NOMO-1 treated with dmso at 0.1 percent for 144 hours (cell line): ENCODE data around the gene DNAH14.
"Not testable (repeated sequence)": the region's sequence is repeated elsewhere in the genome, so short reads cannot be mapped to it uniquely, and the experiment has no call there.

ENCODE experiments used
- DNase-seq: peaks from one replicate; lab custom pipeline; 2025; ENCODE audit not compliant: unreplicated experiment; lab: John Stamatoyannopoulos, UW

Gene DNAH14

DNA sequence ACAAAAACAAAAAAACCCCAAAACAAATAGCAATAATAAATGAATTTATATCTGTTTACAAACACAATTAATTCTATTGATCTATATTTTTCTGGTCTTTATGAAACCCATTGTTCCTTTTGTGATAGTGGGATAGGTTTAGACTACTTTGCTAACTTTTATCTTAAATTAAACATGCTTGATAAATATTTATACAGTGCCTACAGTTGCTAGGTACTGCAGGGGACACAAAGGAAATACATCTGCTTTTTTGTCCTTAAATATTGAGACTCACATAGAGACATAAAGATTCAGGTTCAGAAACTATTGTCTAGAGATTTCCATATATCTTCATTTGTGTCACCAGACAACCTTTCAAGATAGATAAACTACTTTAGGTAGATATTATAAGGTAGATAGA lies 8.5 kb upstream of the DNAH14 start:
- DNase-seq: no peak

- DNase-seq: no peak
Observed at GRCh38 chr1:224921354-224921753, 8.1 kb upstream of the DNAH14 start.

GRCh38 chr1:224922404-224923164 lies 6.9 kb upstream of the DNAH14 start:
- no peak for DNase-seq

DNA sequence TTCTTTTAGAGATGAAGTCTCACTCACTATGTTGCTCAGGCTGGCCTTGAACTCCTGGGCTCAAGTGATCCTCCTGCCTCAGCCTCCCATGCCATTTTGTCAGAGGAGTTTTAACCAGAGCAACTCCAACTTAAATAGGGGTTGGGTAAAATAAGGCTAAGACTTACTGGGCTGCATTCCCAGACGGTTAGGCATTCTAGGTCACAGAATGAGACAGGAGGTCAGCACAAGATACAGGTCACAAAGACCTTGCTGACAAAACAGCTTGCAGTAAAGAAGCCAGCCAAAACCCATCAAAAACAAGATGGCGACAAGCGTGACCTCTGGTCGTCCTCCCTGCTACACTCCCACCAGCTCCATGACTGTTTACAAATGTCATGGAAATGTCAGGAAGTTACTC lies 5.7 kb upstream of the DNAH14 start:
- no peak for DNase-seq

DNA sequence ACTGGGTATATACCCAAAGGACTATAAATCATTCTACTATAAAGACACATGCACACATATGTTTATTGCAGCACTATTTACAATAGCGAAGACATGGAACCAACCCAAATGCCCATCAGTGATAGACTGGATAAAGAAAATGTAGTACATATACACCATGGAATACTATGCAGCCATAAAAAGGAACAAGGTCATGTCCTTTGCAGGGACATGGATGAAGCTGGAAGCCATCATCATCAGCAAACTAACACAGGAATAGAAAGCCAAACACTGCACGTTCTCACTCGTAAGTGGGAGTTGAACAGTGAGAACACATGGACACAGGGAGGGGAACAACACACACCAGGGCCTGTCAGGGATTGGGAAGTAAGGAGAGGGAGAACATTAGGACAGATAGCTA lies 1.8 kb upstream of the DNAH14 start:
- not testable (repeated sequence) for DNase-seq

DNA sequence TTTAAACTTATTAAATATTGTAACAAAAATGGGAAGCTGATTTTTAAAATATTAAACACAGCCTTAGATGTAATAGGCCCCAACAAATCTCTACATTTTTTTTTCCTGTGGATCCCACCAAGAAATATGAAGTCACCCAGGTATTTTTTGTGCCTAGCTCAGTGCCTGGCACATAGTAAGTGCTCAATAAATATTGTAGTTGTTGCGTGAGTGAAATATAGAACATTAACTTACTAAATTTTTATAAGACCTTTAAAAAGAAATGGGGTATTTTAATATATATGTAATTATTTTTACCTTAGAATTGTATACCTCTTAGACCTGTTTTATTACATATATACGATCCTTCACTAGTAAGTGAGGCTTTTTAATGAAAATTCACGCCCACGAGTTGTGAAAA lies 569 bp upstream of the DNAH14 start:
- DNase-seq: no peak

DNA sequence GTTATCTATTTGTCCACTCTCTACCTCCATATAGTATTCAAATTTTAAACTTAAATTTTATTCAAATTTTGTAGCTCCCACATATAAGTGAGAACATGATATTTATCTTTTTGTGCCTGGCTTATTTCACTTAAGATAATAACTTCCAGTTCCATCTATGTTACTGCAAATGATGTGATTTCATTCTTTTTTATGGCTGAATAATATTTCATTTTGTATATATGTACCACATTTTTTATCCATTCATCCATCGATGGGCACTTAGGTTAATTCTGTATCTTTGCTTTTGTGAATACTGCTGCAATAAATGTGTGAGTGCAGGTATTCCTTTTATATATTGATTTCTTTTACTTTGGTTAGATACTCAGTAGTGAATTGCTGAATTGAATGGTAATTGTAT lies 2.1 kb downstream of the DNAH14 start:
- DNase-seq: no peak

GRCh38 chr1:224932607-224933249 lies 3.3 kb downstream of the DNAH14 start:
- DNase-seq: no peak

DNA sequence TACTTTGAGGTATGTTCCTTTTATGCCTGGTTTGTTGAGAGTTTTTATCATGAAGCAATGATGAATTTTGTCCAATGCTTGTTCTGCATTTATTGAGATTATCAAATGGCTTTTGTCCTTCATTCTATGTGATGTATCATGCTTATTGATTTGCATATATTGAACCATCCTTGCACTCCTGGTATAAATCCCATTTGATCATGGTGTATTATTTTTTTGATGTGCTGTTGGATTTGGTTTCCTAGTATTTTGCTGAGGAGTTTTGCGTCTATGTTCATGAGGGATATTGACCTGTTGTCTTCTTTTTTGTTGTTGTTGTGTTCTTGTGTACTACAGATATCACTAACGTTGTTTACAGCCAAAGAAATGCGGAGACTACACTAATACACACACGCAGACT lies 4.1 kb downstream of the DNAH14 start:
- no peak for DNase-seq

GRCh38 chr1:224938652-224939051 lies 9.2 kb downstream of the DNAH14 start:
- DNase-seq: no peak

- no peak for DNase-seq
Observed at GRCh38 chr1:224939844-224940425, 10.5 kb downstream of the DNAH14 start.

DNA sequence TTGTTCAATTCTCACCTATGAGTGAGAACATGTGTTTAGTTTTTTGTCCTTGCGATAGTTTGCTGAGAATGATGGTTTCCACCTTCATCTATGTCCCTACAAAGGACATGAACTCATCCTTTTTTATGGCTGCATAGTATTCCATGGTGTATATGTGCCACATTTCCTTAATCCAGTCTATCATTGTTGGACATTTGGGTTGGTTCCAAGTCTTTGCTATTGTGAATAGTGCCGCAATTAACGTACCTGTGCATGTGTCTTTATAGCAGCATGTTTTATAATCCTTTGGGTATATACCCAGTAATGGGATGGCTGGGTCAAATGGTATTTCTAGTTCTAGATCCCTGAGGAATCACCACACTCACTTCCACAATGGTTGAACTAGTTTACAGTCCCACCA lies 11.3 kb downstream of the DNAH14 start:
- DNase-seq: not testable (repeated sequence)

DNA sequence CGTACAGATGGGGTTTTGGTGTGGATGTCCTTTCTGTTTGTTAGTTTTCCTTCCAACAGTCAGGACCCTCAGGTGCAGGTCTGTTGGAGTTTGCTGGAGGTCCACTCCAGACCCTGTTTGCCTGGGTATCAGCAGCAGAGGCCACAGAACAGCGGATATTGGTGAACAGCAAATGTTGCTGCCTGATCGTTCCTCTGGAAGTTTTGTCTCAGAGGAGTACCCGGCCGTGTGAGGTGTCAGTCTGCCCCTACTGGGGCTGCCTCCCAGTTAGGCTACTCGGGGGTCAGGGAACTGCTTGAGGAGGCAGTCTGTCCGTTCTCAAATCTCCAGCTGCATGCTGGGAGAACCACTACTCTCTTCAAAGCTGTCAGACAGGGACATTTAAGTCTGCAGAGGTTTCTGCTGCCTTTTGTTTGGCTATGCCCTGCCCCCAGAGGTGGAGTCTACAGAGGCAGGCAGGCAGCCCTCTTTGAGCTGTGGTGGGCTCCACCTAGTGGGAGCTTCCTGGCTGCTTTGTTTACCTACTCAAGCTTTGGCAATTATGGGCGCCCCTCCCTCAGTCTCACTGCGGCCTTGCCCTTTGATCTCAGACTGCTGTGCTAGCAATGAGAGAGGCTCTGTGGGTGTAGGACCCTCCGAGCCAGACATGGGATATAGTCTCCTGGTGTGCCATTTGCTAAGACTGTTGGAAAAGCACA lies 16.3 kb downstream of the DNAH14 start:
- not testable (repeated sequence) for DNase-seq

- DNase-seq: not testable (repeated sequence)
Observed at GRCh38 chr1:224946349-224946691, 16.8 kb downstream of the DNAH14 start.

- no peak for DNase-seq
Observed at GRCh38 chr1:224957696-224958095, 28.2 kb downstream of the DNAH14 start.

GRCh38 chr1:224958490-224958889 lies 29.0 kb downstream of the DNAH14 start:
- DNase-seq: no peak

- DNase-seq: no peak
Observed at GRCh38 chr1:224959115-224959514, 29.6 kb downstream of the DNAH14 start.

- no peak for DNase-seq
Observed at GRCh38 chr1:224959656-224960055, 30.2 kb downstream of the DNAH14 start.

- no peak for DNase-seq
Observed at GRCh38 chr1:224980181-224980580, 50.7 kb downstream of the DNAH14 start.

DNA sequence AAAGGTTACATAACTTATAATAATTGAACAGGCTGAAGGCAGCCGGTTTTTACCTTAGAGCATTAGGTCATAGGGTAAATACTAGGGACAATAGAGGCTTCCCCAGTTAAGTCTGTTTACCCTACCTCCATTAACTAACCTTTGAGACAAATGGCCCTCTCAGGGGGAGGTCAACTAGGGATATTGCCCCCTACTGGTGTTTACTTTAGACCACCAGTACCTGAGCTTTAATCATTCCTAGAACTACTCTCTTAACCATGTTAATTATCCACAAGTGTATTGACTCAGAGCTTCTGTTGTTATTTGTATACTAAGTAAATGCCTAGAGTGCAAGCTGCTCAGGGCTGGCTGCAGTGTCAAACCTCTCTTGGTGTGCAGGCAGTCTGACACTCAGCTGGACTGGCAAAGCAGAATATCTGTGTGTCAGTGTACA lies 52.5 kb downstream of the DNAH14 start:
- not testable (repeated sequence) for DNase-seq

GRCh38 chr1:224988042-224988441 lies 58.6 kb downstream of the DNAH14 start:
- DNase-seq: no peak

DNA sequence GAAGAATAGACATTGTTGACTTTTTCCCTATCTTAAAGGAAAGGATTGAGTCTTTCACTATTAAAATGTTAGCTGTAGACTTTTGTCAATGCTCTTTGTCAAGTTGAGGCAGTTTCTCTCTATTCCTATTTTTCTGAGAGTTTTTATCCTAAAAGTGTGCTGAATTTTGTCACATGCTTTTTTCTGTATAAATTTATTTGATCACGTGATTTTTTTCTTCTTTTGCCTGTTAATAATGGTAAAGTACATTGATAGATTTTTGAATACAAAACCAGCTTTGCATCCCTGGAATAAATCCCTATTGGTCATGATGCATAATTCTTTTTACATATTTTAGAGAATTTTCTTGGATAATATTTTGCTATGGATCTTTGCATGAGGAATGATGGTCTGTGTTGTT lies 60.1 kb downstream of the DNAH14 start:
- DNase-seq: no peak
